ENCODE measurements around the gene THSD1. TPM values are rescaled to one million over a fixed set of nuclear protein-coding genes. Genes with fewer than 3 reads are reported as not detected.
"Not testable (repeated sequence)": the region's sequence is repeated elsewhere in the genome, so short reads cannot be mapped to it uniquely, and the experiment has no call there.

Gene THSD1
- total and polyA plus RNA-seq, 4 donors, result 7.0 to 39.6 (median 10.4) TPM

GRCh38 chr13:52345048-52345447, 60.9 kb downstream of the THSD1 start:
- Histone ChIP-seq H3K9me3 (ENCODE audit: control insufficient read depth in 4 of 4, insufficient read depth in 3 of 4, low read length in 3 of 4) (no peaks in the 10 kb centered on the region), H3K4me1 (ENCODE audit: control insufficient read depth in 5 of 5, insufficient read depth in 5 of 5, low read length in 5 of 5) (peaks cover 0 to 2% (median 0%) of the 10 kb centered on the region in 5 donors), H3K36me3 (ENCODE audit: control insufficient read depth in 4 of 4, insufficient read depth in 4 of 4, low read length in 4 of 4) (no peaks in the 10 kb centered on the region), H3K9ac (ENCODE audit: insufficient read depth in 1 of 2, low read length in 2 of 2) (no peak overlapping the region), H3K4me3 (no peak overlapping the region), H3K27ac (ENCODE audit: low read depth in 1 of 2, low read length in 1 of 2) (no peak overlapping the region), H3K27me3 (ENCODE audit: control insufficient read depth in 3 of 3, insufficient read depth in 3 of 3, low read length in 2 of 3) (no peaks in the 10 kb centered on the region)
- no peak for TF ChIP-seq CTCF (IDR thresholded peaks at IDR 0.05; ENCODE audit: control extremely low read depth, extremely low read depth)
- DNase-seq, result no peak
- 73 to 89% methylated on average over 3 of the region's 3 CpGs for WGBS, 2 donors
- no peak for ATAC-seq (ENCODE audit: insufficient read depth, low FRiP score)

GRCh38 chr13:52344108-52344507, 61.9 kb downstream of the THSD1 start:
- peak; percentile 22 for ATAC-seq (ENCODE audit: insufficient read depth, low FRiP score)
- Histone ChIP-seq H3K27ac (ENCODE audit: low read depth in 1 of 2, low read length in 1 of 2) (no peak overlapping the region), H3K36me3 (ENCODE audit: control insufficient read depth in 4 of 4, insufficient read depth in 4 of 4, low read length in 4 of 4) (no peaks in the 10 kb centered on the region)

GRCh38 chr13:52342203-52342602, 63.8 kb downstream of the THSD1 start:
- WGBS, 2 donors, result 96 to 100% methylated on average over 3 of the region's 3 CpGs
- H3K9me3 ChIP-seq (ENCODE audit: control insufficient read depth in 4 of 4, insufficient read depth in 3 of 4, low read length in 3 of 4), result not testable (repeated sequence)

More at GRCh38 chr13:52344108-52344507, 61.9 kb downstream of the THSD1 start:
- peak in 1 of 3 donors; percentile 28 for DNase-seq
- H3K9me3 ChIP-seq (ENCODE audit: control insufficient read depth in 4 of 4, insufficient read depth in 3 of 4, low read length in 3 of 4), result no peaks in the 10 kb centered on the region
- H3K9ac ChIP-seq (ENCODE audit: insufficient read depth in 1 of 2, low read length in 2 of 2), result no peak overlapping the region
- H3K4me1 ChIP-seq (ENCODE audit: control insufficient read depth in 5 of 5, insufficient read depth in 5 of 5, low read length in 5 of 5), result peaks cover 0 to 2% (median 0%) of the 10 kb centered on the region in 5 donors
- WGBS, 2 donors, result 79 to 91% methylated on average over 10 of the region's 10 CpGs
- H3K27me3 ChIP-seq (ENCODE audit: control insufficient read depth in 3 of 3, insufficient read depth in 3 of 3, low read length in 2 of 3), result no peaks in the 10 kb centered on the region
- no peak overlapping the region for H3K4me3 ChIP-seq
- no peak for TF ChIP-seq CTCF (IDR thresholded peaks at IDR 0.05; ENCODE audit: control extremely low read depth, extremely low read depth)

GRCh38 chr13:52337828-52338455, 68.0 kb downstream of the THSD1 start:
- H3K27me3 ChIP-seq (ENCODE audit: control insufficient read depth in 3 of 3, insufficient read depth in 3 of 3, low read length in 2 of 3); H3K36me3 ChIP-seq (ENCODE audit: control insufficient read depth in 4 of 4, insufficient read depth in 4 of 4, low read length in 4 of 4); H3K4me1 ChIP-seq (ENCODE audit: control insufficient read depth in 5 of 5, insufficient read depth in 5 of 5, low read length in 5 of 5); DNase-seq; H3K27ac ChIP-seq (ENCODE audit: low read depth in 1 of 2, low read length in 1 of 2); H3K9me3 ChIP-seq (ENCODE audit: control insufficient read depth in 4 of 4, insufficient read depth in 3 of 4, low read length in 3 of 4); H3K4me3 ChIP-seq; ATAC-seq (ENCODE audit: insufficient read depth, low FRiP score); H3K9ac ChIP-seq (ENCODE audit: insufficient read depth in 1 of 2, low read length in 2 of 2): not testable (repeated sequence)
- 80 to 92% methylated on average over 7 of the region's 7 CpGs for WGBS, 2 donors

More at GRCh38 chr13:52342203-52342602, 63.8 kb downstream of the THSD1 start:
- not testable (repeated sequence) for ATAC-seq (ENCODE audit: insufficient read depth, low FRiP score); H3K27ac ChIP-seq (ENCODE audit: low read depth in 1 of 2, low read length in 1 of 2); H3K9ac ChIP-seq (ENCODE audit: insufficient read depth in 1 of 2, low read length in 2 of 2); H3K4me3 ChIP-seq; H3K36me3 ChIP-seq (ENCODE audit: control insufficient read depth in 4 of 4, insufficient read depth in 4 of 4, low read length in 4 of 4); H3K4me1 ChIP-seq (ENCODE audit: control insufficient read depth in 5 of 5, insufficient read depth in 5 of 5, low read length in 5 of 5); H3K27me3 ChIP-seq (ENCODE audit: control insufficient read depth in 3 of 3, insufficient read depth in 3 of 3, low read length in 2 of 3); DNase-seq

GRCh38 chr13:52334107-52334506, 71.9 kb downstream of the THSD1 start:
- not testable (repeated sequence) for H3K4me1 ChIP-seq (ENCODE audit: control insufficient read depth in 5 of 5, insufficient read depth in 5 of 5, low read length in 5 of 5); H3K4me3 ChIP-seq; DNase-seq; H3K36me3 ChIP-seq (ENCODE audit: control insufficient read depth in 4 of 4, insufficient read depth in 4 of 4, low read length in 4 of 4); H3K27ac ChIP-seq (ENCODE audit: low read depth in 1 of 2, low read length in 1 of 2); H3K9me3 ChIP-seq (ENCODE audit: control insufficient read depth in 4 of 4, insufficient read depth in 3 of 4, low read length in 3 of 4); H3K27me3 ChIP-seq (ENCODE audit: control insufficient read depth in 3 of 3, insufficient read depth in 3 of 3, low read length in 2 of 3); H3K9ac ChIP-seq (ENCODE audit: insufficient read depth in 1 of 2, low read length in 2 of 2); ATAC-seq (ENCODE audit: insufficient read depth, low FRiP score)
- WGBS, 2 donors, result no CpG with 5 or more reads among the region's 22 CpGs

GRCh38 chr13:52331844-52332243, 74.1 kb downstream of the THSD1 start:
- DNase-seq, result not testable (repeated sequence)
- 68 to 78% methylated on average over 3 of the region's 6 CpGs for WGBS, 2 donors

More at GRCh38 chr13:52331844-52332243, 74.1 kb downstream of the THSD1 start:
- H3K27ac ChIP-seq (ENCODE audit: low read depth in 1 of 2, low read length in 1 of 2); ATAC-seq (ENCODE audit: insufficient read depth, low FRiP score); H3K27me3 ChIP-seq (ENCODE audit: control insufficient read depth in 3 of 3, insufficient read depth in 3 of 3, low read length in 2 of 3); H3K9ac ChIP-seq (ENCODE audit: insufficient read depth in 1 of 2, low read length in 2 of 2); H3K36me3 ChIP-seq (ENCODE audit: control insufficient read depth in 4 of 4, insufficient read depth in 4 of 4, low read length in 4 of 4); H3K4me1 ChIP-seq (ENCODE audit: control insufficient read depth in 5 of 5, insufficient read depth in 5 of 5, low read length in 5 of 5); H3K9me3 ChIP-seq (ENCODE audit: control insufficient read depth in 4 of 4, insufficient read depth in 3 of 4, low read length in 3 of 4); H3K4me3 ChIP-seq: not testable (repeated sequence)

Measured in lung (tissue), 12 donors.